Measurements from ENCODE around the gene ENG.
"Not testable (repeated sequence)": the region's sequence is repeated elsewhere in the genome, so short reads cannot be mapped to it uniquely, and the experiment has no call there.

ENG gene

GRCh38 chr9:127838375-127839078 is 15.9 kb downstream of the ENG start:
- no peak for TF ChIP-seq CTCF (IDR thresholded peaks at IDR 0.05; ENCODE audit: control extremely low read depth, extremely low read depth, low read depth, missing control alignments)
- DNase-seq (ENCODE audit: extremely low spot score), result no peak
- ChIA-PET CTCF (interaction anchor here (0.9 to 1.4 kb wide), 4 partner anchors 10 to 54 kb away, joined by 3 read pairs; no protein-coding TSS in a partner anchor), POLR2A (no interaction called here)

GRCh38 chr9:127837346-127837745 is 17.1 kb downstream of the ENG start:
- ChIA-PET CTCF (interaction anchor here (0.9 to 2.1 kb wide), 7 partner anchors 13 to 102 kb away, joined by 3 to 7 read pairs (median 3); partner anchors contain the start of gene TOR2A), POLR2A (no interaction called here)
- TF ChIP-seq CTCF (IDR thresholded peaks at IDR 0.05; ENCODE audit: control extremely low read depth, extremely low read depth, low read depth, missing control alignments), result no peak
- no peak for DNase-seq (ENCODE audit: extremely low spot score)

GRCh38 chr9:127836561-127836960 is 17.9 kb downstream of the ENG start:
- CTCF ChIA-PET, result interaction anchor here (1.3 to 2.1 kb wide), 6 partner anchors 9 to 101 kb away, joined by 3 to 7 read pairs (median 4); partner anchors contain the start of gene TOR2A
- DNase-seq (ENCODE audit: extremely low spot score); POLR2A ChIA-PET: not testable (repeated sequence)

- CTCF ChIA-PET, result interaction anchor here (1.3 to 2.1 kb wide), 5 partner anchors 9 to 101 kb away, joined by 3 to 7 read pairs (median 4); partner anchors contain the start of gene TOR2A
- POLR2A ChIA-PET, result no interaction called here
- no peak for DNase-seq (ENCODE audit: extremely low spot score)
- no peak for TF ChIP-seq CTCF (IDR thresholded peaks at IDR 0.05; ENCODE audit: control extremely low read depth, extremely low read depth, low read depth, missing control alignments)
These were observed 18.4 kb downstream of the ENG start for GRCh38 chr9:127835991-127836516.

GRCh38 chr9:127833555-127833954 is 20.9 kb downstream of the ENG start:
- TF ChIP-seq CTCF (IDR thresholded peaks at IDR 0.05; ENCODE audit: control extremely low read depth, extremely low read depth, low read depth, missing control alignments), result no peak
- POLR2A ChIA-PET, result no interaction called here
- CTCF ChIA-PET, result interaction anchor here (3.4 kb wide), 1 partner anchor 36 kb away, joined by 13 read pairs; no protein-coding TSS in a partner anchor
- DNase-seq (ENCODE audit: extremely low spot score), result no peak

- CTCF ChIA-PET, result interaction anchor here (1.0 to 3.4 kb wide), 2 partner anchors 37 to 97 kb away, joined by 3 to 13 read pairs; partner anchors contain the start of gene TOR2A
- DNase-seq (ENCODE audit: extremely low spot score), result no peak
- TF ChIP-seq CTCF (IDR thresholded peaks at IDR 0.05; ENCODE audit: control extremely low read depth, extremely low read depth, low read depth, missing control alignments), result no peak
- POLR2A ChIA-PET, result no interaction called here
These were observed 22.2 kb downstream of the ENG start for GRCh38 chr9:127832248-127832647.
